ENCODE results near the gene MLXIP. TPM values are rescaled to one million over a fixed set of nuclear protein-coding genes. Genes with fewer than 3 reads are reported as not detected.

MLXIP gene
- total RNA-seq, 1 experiment from 2014 or later, result 46.3 TPM

DNA sequence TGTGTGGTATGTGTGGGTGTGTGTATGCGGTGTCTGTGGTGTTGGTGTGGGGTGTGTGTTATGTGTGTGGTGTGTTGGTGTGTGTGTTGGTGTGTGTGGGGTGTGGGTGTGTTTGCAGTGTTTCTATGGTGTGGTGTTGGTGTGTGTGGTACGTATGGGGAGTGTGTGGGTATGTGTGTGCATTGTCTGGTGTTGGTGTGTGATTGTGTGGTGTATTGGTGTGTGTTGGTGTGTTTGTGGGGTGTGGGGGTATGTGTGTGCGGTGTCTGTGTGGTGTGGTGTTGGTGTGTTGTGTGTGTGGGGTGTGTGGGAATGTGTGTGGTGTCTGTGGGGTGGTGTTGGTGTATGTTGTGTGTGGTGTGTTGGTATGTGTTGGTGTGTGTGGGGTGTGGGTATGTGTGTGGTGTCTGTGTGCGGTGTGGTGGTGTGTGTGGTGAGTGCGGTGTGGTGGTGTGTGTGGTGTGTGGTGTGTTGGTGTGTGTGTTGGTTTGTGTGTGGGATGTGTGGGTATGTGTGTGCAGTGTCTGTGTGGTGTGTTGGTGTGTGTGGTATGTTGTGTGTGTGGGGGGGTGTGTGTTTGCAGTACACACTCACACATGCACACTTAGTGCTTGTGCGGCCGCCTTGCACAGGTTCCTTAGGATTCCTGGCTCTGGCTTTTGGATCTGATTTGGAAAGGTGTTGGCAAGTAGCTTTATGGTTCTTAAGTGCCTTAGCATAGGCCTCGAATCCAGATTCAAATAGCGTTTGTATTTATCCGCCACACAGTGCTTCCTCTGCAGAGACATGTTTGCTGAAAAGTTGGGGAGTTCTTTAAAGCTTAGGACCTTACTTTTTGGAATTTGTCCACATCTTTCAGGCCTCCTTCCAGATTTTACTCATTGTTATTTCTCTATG, 16.4 kb downstream of the MLXIP start:
- BruUV-seq (replicated peaks), result no TSS peak
- H3K9ac ChIP-seq (ENCODE audit: low read length), result no peak overlapping the region
- POLR2A ChIA-PET, result no interaction called here

DNA sequence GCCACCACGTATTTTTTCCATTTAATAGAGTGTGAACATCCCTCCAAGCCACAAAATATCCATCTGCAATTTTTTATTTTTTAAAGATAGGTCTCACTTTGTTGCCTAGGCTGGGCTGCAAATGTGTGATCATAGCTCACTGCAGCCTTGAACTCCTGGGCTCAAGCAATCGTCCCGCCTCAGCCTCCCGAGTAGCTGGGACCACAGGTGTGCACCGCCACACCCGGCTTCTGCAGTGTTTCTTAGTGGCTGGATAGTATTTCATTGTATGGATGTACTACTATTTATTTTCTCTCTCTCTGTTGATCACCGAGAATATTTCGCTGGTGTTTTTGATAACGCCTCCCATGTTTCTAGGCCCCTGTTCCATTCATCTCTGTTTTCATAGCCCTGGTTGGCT, 17.5 kb downstream of the MLXIP start:
- ChIA-PET CTCF (no interaction called here), RAD21 (ENCODE audit: low non-redundant PET in 1 of 2, low total read pairs in 2 of 2, uncharacterized antibody in 2 of 2, unreplicated experiment in 2 of 2) (no interaction called here), POLR2A (no interaction called here)
- DNase-seq (ENCODE audit: low read depth, low spot score), result no peak
- peaks cover 0 to 4% of the 10 kb centered on the region in 2 experiments; a peak in 1 of 4 replicates for H3K9me3 ChIP-seq (ENCODE audit: control insufficient read depth in 1 of 2, insufficient read depth in 1 of 2, low read depth in 1 of 2, low read length in 2 of 2)
- no peak overlapping the region for H3K4me3 ChIP-seq (replicated peaks in 1 of 2; ENCODE audit: low read depth in 1 of 2, low read length in 2 of 2)
- peaks cover 10 to 29% of the 10 kb centered on the region in 2 experiments; a peak in 2 of 4 replicates for H3K4me1 ChIP-seq (ENCODE audit: control insufficient read depth in 1 of 2, insufficient read depth in 2 of 2, low read length in 2 of 2)
- no peak overlapping the region for H3K27ac ChIP-seq (ENCODE audit: low read depth, low read length)
- intact Hi-C loops (cut with micrococcal nuclease), result no loop called here
- no peak overlapping the region for H3K9ac ChIP-seq (ENCODE audit: low read length)
- TF ChIP-seq SP1 (IDR thresholded peaks at IDR 0.05; ENCODE audit: low read depth) (no peak), EZH2 (IDR thresholded peaks at IDR 0.05) (no peak), CBX3 (IDR thresholded peaks at IDR 0.05; ENCODE audit: low read depth) (no peak), SRF (IDR thresholded peaks at IDR 0.05; ENCODE audit: low read depth) (no peak), EZH2phosphoT487 (IDR thresholded peaks at IDR 0.05; ENCODE audit: borderline replicate concordance) (no peak), POLR2AphosphoS5 (IDR thresholded peaks at IDR 0.05; ENCODE audit: low read depth, low read length) (no peak), ZFX (IDR thresholded peaks at IDR 0.05) (no peak), EGR1 (IDR thresholded peaks at IDR 0.05; ENCODE audit: low read depth) (no peak), POLR2A (IDR thresholded peaks at IDR 0.05; ENCODE audit: borderline replicate concordance, extremely low read depth, insufficient read depth, insufficient read length) (no peak), CEBPB (IDR thresholded peaks at IDR 0.05; ENCODE audit: low read depth) (no peak)
- TF ChIP-seq, protein P1, sequence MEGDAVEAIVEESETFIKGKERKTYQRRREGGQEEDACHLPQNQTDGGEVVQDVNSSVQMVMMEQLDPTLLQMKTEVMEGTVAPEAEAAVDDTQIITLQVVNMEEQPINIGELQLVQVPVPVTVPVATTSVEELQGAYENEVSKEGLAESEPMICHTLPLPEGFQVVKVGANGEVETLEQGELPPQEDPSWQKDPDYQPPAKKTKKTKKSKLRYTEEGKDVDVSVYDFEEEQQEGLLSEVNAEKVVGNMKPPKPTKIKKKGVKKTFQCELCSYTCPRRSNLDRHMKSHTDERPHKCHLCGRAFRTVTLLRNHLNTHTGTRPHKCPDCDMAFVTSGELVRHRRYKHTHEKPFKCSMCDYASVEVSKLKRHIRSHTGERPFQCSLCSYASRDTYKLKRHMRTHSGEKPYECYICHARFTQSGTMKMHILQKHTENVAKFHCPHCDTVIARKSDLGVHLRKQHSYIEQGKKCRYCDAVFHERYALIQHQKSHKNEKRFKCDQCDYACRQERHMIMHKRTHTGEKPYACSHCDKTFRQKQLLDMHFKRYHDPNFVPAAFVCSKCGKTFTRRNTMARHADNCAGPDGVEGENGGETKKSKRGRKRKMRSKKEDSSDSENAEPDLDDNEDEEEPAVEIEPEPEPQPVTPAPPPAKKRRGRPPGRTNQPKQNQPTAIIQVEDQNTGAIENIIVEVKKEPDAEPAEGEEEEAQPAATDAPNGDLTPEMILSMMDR (IDR thresholded peaks at IDR 0.05 in 2 of 3, conservative IDR thresholded peaks at IDR 0.05 in 1 of 3; ENCODE audit: borderline replicate concordance in 1 of 3, insufficient read depth in 1 of 3, low read depth in 2 of 3, low read length in 2 of 3), result no peak
- TF ChIP-seq, protein P2, sequence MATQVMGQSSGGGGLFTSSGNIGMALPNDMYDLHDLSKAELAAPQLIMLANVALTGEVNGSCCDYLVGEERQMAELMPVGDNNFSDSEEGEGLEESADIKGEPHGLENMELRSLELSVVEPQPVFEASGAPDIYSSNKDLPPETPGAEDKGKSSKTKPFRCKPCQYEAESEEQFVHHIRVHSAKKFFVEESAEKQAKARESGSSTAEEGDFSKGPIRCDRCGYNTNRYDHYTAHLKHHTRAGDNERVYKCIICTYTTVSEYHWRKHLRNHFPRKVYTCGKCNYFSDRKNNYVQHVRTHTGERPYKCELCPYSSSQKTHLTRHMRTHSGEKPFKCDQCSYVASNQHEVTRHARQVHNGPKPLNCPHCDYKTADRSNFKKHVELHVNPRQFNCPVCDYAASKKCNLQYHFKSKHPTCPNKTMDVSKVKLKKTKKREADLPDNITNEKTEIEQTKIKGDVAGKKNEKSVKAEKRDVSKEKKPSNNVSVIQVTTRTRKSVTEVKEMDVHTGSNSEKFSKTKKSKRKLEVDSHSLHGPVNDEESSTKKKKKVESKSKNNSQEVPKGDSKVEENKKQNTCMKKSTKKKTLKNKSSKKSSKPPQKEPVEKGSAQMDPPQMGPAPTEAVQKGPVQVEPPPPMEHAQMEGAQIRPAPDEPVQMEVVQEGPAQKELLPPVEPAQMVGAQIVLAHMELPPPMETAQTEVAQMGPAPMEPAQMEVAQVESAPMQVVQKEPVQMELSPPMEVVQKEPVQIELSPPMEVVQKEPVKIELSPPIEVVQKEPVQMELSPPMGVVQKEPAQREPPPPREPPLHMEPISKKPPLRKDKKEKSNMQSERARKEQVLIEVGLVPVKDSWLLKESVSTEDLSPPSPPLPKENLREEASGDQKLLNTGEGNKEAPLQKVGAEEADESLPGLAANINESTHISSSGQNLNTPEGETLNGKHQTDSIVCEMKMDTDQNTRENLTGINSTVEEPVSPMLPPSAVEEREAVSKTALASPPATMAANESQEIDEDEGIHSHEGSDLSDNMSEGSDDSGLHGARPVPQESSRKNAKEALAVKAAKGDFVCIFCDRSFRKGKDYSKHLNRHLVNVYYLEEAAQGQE (IDR thresholded peaks at IDR 0.05; ENCODE audit: low read depth), result no peak
- TF ChIP-seq, protein P3, sequence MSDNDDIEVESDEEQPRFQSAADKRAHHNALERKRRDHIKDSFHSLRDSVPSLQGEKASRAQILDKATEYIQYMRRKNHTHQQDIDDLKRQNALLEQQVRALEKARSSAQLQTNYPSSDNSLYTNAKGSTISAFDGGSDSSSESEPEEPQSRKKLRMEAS (IDR thresholded peaks at IDR 0.05), result no peak
- BruUV-seq (replicated peaks), result no TSS peak
- H2AFZ ChIP-seq (ENCODE audit: low read depth, low read length, poor library complexity, severe bottlenecking), result no peak overlapping the region
- H3K9me2 ChIP-seq (ENCODE audit: insufficient read depth), result no peaks in the 10 kb centered on the region
- no peaks in the 10 kb centered on the region for H3K36me3 ChIP-seq (ENCODE audit: control insufficient read depth in 1 of 2, insufficient read depth in 2 of 2, low read length in 2 of 2)
- 0 out of 2 replicates have a peak, but pooled peaks cover 7% of the 10 kb centered on the region for H4K20me1 ChIP-seq (ENCODE audit: insufficient read depth)
- ATAC-seq, result no peak
- H3K79me2 ChIP-seq (ENCODE audit: insufficient read depth, low read length), result peaks cover 97% of the 10 kb centered on the region
- H3K27me3 ChIP-seq (ENCODE audit: insufficient read depth, low read length), result no peaks in the 10 kb centered on the region
- H3K4me2 ChIP-seq (ENCODE audit: low read length), result no peak overlapping the region

More for the DNA sequence above, 16.4 kb downstream of the MLXIP start:
- ATAC-seq, result no peak
- intact Hi-C loops (cut with micrococcal nuclease), result no loop called here
- H2AFZ ChIP-seq (ENCODE audit: low read depth, low read length, poor library complexity, severe bottlenecking), result no peak overlapping the region
- H3K27ac ChIP-seq (ENCODE audit: low read depth, low read length), result peak overlapping the region; percentile 40; the same call in 1 of the 2 replicates
- H3K9me3 ChIP-seq (ENCODE audit: control insufficient read depth in 1 of 2, insufficient read depth in 1 of 2, low read depth in 1 of 2, low read length in 2 of 2), result peaks cover 0 to 4% of the 10 kb centered on the region in 2 experiments; a peak in 1 of 4 replicates
- TF ChIP-seq SRF (IDR thresholded peaks at IDR 0.05; ENCODE audit: low read depth) (no peak), ZFX (IDR thresholded peaks at IDR 0.05) (no peak), POLR2A (IDR thresholded peaks at IDR 0.05; ENCODE audit: borderline replicate concordance, extremely low read depth, insufficient read depth, insufficient read length) (no peak), SIN3A (IDR thresholded peaks at IDR 0.05; ENCODE audit: low read depth) (no peak)
- H3K4me2 ChIP-seq (ENCODE audit: low read length), result no peak overlapping the region
- ChIA-PET RAD21 (ENCODE audit: low non-redundant PET in 1 of 2, low total read pairs in 2 of 2, uncharacterized antibody in 2 of 2, unreplicated experiment in 2 of 2) (no interaction called here), CTCF (no interaction called here)
- peaks cover 0 to 5% of the 10 kb centered on the region in 2 experiments; a peak in 1 of 4 replicates for H3K36me3 ChIP-seq (ENCODE audit: control insufficient read depth in 1 of 2, insufficient read depth in 2 of 2, low read length in 2 of 2)
- 0 out of 2 replicates have a peak, but pooled peaks cover 7% of the 10 kb centered on the region for H4K20me1 ChIP-seq (ENCODE audit: insufficient read depth)
- DNase-seq (ENCODE audit: low read depth, low spot score), result no peak
- no peaks in the 10 kb centered on the region for H3K9me2 ChIP-seq (ENCODE audit: insufficient read depth)
- no peak overlapping the region for H3K4me3 ChIP-seq (replicated peaks in 1 of 2; ENCODE audit: low read depth in 1 of 2, low read length in 2 of 2)
- peaks cover 97% of the 10 kb centered on the region for H3K79me2 ChIP-seq (ENCODE audit: insufficient read depth, low read length)
- H3K27me3 ChIP-seq (ENCODE audit: insufficient read depth, low read length), result no peaks in the 10 kb centered on the region
- H3K4me1 ChIP-seq (ENCODE audit: control insufficient read depth in 1 of 2, insufficient read depth in 2 of 2, low read length in 2 of 2), result peaks cover 10 to 27% of the 10 kb centered on the region in 2 experiments; a peak in 2 of 4 replicates

Data from HCT116 (cell line).